Choroid plexus epithelial cell (primary cell): ENCODE data around the gene LRRC23.
A peak's percentile ranks its signal among the peaks of the same experiment; 100 is the strongest.
"Not testable (repeated sequence)": the region's sequence is repeated elsewhere in the genome, so short reads cannot be mapped to it uniquely, and the experiment has no call there.

Experiments used
- DNase-seq: peaks from one replicate; pipeline ENCODE4 v3.0.0-alpha.2; 2010; ENCODE audit warnings: low read depth
- H3K4me3 ChIP-seq: 2 replicates; pipeline ENCODE4 v1.5.1; 2011; ENCODE audit warnings: low read depth, mild to moderate bottlenecking, control low read depth, low read length, moderate library complexity
- CTCF ChIP-seq: conservative IDR thresholded peaks from 2 replicates; pipeline ENCODE4 v1.5.1; 2011; ENCODE audit warnings: low read depth, mild to moderate bottlenecking, control low read depth, inconsistent platforms, low read length, moderate library complexity

LRRC23 gene

GRCh38 chr12:6863033-6863432 lies 41.6 kb upstream of the LRRC23 start:
- H3K4me3 ChIP-seq = no peak overlapping the region
- no peak for DNase-seq
- TF ChIP-seq CTCF = no peak

- DNase-seq = no peak
- no peak overlapping the region for H3K4me3 ChIP-seq
- no peak for TF ChIP-seq CTCF
Measured at GRCh38 chr12:6863586-6864321, 40.9 kb upstream of the LRRC23 start.

- not testable (repeated sequence) for DNase-seq, H3K4me3 ChIP-seq
Measured at GRCh38 chr12:6865307-6865706, 39.3 kb upstream of the LRRC23 start.

GRCh38 chr12:6866163-6866919 lies 38.3 kb upstream of the LRRC23 start:
- H3K4me3 ChIP-seq = peak overlapping the region; percentile 91
- TF ChIP-seq CTCF = no peak
- DNase-seq = peak; percentile 4

GRCh38 chr12:6866920-6867412 lies 37.7 kb upstream of the LRRC23 start:
- DNase-seq = no peak
- TF ChIP-seq CTCF = no peak
- H3K4me3 ChIP-seq = peak overlapping the region; percentile 91

- no peak for TF ChIP-seq CTCF
- H3K4me3 ChIP-seq = peak within 1 kb of the TSS; percentile 91
- peak; percentile 84 for DNase-seq
Measured at GRCh38 chr12:6867413-6868210, 37.0 kb upstream of the LRRC23 start, which contains the start of gene TPI1. TSS of gene TPI1 (plus strand) at chr12:6867531. CDS start at chr12:6867567, 36 bp downstream.
